Stimulated activated CD8-positive, alpha-beta memory T cell treated with anti-CD3 and anti-CD28 coated beads, Interleukin-7, amount 100 ng/mL, for 48 hours (primary cell): Measurements from ENCODE around the gene GALNT5.

ENCODE experiments used
- DNase-seq, 2 donors: peaks; one replicate each; pipeline ENCODE4 v3.0.0-alpha.2; 2020; ENCODE audit warnings: low read depth in 1 of 2; ENCODE audit errors: extremely low read depth in 1 of 2

The GALNT5 gene

DNA sequence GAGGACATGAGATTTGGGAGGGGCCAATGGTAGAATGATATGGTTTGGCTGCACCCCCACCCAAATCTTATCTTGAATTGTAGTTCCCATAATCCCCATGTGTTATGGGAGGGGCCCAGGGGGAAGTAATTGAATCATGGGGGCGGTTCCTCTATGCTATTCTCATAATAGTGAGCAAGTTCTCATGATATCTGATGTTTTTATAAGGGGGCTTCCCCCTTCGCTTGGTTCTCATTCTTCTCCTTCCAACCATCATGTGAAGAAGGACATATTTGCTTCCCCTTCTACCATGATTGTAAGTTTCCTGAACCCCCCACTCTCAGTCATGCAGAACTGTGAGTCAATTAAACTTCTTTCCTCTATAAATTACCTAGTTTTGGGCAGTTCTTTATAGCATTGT is 105.1 kb downstream of the GALNT5 start:
- no peak for DNase-seq

DNA sequence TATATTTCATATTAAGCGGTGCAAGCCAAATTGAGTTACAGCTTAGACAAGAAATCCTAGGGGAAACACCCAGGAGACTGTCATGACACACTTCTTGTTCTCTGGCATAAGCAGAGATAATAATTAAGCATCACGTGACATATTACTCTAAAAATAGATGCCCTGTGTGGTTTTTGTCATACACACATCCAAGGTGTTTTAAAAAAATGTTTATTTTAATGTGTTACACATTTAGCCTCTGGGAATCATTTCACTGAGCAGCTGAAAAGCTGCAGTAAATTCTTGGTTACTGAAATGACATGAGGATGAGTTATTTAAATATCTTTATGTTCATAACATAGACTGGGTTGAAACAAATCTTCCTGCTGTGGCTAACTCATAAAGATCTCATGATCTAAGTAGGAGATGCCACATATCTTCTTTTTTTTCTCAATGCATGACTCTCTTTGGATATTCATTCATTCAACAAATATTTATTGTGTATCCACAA is 106.2 kb downstream of the GALNT5 start:
- no peak for DNase-seq
